GM12865 (cell line): ENCODE data around the gene HSD3B7.

Experiments used
- DNase-seq: peaks from one replicate; pipeline ENCODE4 v3.0.0; 2010; ENCODE audit warnings: low read depth
- H3K4me3 ChIP-seq: 2 replicates; pipeline ENCODE4 v1.5.1; 2011; ENCODE audit warnings: mild to moderate bottlenecking, low read depth, low read length, control low read depth
- CTCF ChIP-seq: IDR thresholded peaks from 2 replicates; pipeline ENCODE4 v1.5.1; 2011; ENCODE audit warnings: low read length, control low read depth, low read depth, inconsistent platforms; ENCODE audit not compliant: insufficient read depth; ENCODE audit errors: missing control alignments

The HSD3B7 gene

GRCh38 chr16:30979170-30980022 lies 5.6 kb upstream of the HSD3B7 start:
- DNase-seq, result no peak
- TF ChIP-seq CTCF, result no peak
- no peak overlapping the region for H3K4me3 ChIP-seq

GRCh38 chr16:30980023-30980371 lies 5.0 kb upstream of the HSD3B7 start:
- no peak for TF ChIP-seq CTCF
- DNase-seq, result no peak
- no peak overlapping the region for H3K4me3 ChIP-seq

- no peak for TF ChIP-seq CTCF
- no peak for DNase-seq
- H3K4me3 ChIP-seq, result no peak overlapping the region
Measured at GRCh38 chr16:30980434-30980833, 4.6 kb upstream of the HSD3B7 start.

- no peak for TF ChIP-seq CTCF
- no peak overlapping the region for H3K4me3 ChIP-seq
- no peak for DNase-seq
Measured at GRCh38 chr16:30980959-30981358, 4.0 kb upstream of the HSD3B7 start.

- no peak overlapping the region for H3K4me3 ChIP-seq
- DNase-seq, result no peak
- no peak for TF ChIP-seq CTCF
Measured at GRCh38 chr16:30982548-30983288, 2.3 kb upstream of the HSD3B7 start.

- no peak for TF ChIP-seq CTCF
- no peak overlapping the region for H3K4me3 ChIP-seq
- DNase-seq, result no peak
Measured at GRCh38 chr16:30983289-30983889, 1.6 kb upstream of the HSD3B7 start.
